Epithelial cell of esophagus (primary cell): Measurements from ENCODE around the gene CCR1.

Experiments used
- DNase-seq: peaks from one replicate; pipeline ENCODE4 v3.0.0; 2010; ENCODE audit warnings: low read depth
- H3K4me3 ChIP-seq: 2 replicates; pipeline ENCODE4 v1.5.1; 2011; ENCODE audit warnings: mild to moderate bottlenecking, low read length, control low read depth
- TF ChIP-seq, protein P1 (sequence below): IDR thresholded peaks from 2 replicates; pipeline ENCODE4 v1.5.1; 2011; ENCODE audit warnings: low read depth, mild to moderate bottlenecking, low read length, control low read depth, inconsistent platforms; ENCODE audit not compliant: insufficient read depth; ENCODE audit errors: missing control alignments

Gene CCR1

DNA sequence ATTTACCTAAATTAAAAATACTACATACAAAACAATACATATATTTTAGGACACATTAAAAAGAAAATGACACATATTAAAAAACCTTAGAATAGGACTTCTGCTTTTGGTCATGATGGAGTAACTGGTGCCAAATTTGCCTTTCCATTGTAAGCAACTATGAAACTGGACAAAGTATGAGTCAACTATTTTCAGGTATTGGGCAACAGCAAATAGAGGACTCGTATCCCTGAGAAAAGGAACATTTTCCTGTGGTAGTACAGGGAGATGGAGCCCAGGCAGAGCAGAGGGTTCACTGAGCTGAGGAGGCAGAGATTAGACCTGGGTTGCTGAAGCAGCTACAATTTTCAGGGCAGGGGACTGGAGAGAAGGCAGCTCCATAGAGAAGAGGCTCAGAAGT is 14.7 kb downstream of the CCR1 start:
- TF ChIP-seq, protein P1, sequence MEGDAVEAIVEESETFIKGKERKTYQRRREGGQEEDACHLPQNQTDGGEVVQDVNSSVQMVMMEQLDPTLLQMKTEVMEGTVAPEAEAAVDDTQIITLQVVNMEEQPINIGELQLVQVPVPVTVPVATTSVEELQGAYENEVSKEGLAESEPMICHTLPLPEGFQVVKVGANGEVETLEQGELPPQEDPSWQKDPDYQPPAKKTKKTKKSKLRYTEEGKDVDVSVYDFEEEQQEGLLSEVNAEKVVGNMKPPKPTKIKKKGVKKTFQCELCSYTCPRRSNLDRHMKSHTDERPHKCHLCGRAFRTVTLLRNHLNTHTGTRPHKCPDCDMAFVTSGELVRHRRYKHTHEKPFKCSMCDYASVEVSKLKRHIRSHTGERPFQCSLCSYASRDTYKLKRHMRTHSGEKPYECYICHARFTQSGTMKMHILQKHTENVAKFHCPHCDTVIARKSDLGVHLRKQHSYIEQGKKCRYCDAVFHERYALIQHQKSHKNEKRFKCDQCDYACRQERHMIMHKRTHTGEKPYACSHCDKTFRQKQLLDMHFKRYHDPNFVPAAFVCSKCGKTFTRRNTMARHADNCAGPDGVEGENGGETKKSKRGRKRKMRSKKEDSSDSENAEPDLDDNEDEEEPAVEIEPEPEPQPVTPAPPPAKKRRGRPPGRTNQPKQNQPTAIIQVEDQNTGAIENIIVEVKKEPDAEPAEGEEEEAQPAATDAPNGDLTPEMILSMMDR, result no peak
- peak; percentile 78 for DNase-seq
- no peak overlapping the region for H3K4me3 ChIP-seq

DNA sequence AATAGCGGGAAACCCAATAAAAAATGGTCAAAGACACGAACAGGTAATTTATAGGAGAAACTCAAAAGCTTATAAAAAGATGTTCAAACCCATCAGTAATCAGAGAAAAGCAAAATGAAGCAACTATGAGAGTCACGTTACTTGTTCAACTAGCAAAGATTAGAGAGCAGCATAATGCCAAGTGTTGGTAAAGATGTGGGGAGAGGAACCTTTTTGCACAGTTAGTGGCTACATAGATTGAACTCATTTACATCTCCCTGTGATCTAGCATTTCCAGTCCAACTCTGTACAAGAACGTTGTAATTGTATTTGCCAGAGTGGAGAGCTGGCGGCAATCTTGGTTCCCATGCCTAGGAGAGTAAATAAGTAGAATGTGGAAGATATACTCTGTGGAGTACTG is 15.2 kb downstream of the CCR1 start:
- TF ChIP-seq, protein P1, result no peak
- H3K4me3 ChIP-seq, result no peak overlapping the region
- DNase-seq, result no peak

DNA sequence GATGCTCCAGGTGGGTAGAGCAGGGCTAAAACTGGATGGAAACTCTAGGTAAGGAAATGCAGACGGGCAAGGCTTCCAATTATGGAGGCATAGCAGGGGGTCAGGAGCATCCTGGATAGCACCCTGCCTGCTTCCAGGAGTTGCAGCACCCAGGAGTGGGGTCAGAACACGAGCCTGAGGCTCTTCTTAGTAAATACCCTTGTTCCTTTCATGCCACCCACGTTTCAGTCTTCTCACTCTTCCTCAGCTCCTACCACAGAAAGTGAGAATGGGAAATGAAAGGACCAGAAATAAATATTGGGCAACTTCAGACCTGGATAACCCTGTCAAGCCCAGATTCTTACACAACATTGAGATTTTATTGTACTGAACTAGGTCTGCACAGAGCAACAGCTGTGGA is 16.4 kb downstream of the CCR1 start:
- DNase-seq, result no peak
- TF ChIP-seq, protein P1, result no peak
- no peak overlapping the region for H3K4me3 ChIP-seq

DNA sequence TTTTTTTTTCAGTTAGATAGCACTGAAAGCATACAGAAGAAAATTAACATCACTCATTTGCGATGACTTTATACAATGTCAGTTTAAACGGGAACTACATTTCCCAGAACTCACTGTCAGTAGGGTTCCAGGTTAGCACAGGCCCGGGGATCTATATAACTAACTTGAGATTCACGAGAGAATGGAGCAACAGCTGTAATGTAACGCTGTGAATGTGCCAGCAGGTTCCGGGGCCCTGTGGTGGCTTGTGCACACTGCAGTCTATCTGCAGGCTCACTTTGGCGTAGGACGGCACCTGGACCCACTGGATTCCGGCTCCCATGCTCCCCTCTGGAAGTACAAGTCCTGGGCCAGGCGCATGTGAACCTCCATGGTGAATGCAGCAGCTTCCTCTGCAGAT is 19.4 kb downstream of the CCR1 start:
- TF ChIP-seq, protein P1, result no peak
- no peak overlapping the region for H3K4me3 ChIP-seq
- DNase-seq, result no peak

DNA sequence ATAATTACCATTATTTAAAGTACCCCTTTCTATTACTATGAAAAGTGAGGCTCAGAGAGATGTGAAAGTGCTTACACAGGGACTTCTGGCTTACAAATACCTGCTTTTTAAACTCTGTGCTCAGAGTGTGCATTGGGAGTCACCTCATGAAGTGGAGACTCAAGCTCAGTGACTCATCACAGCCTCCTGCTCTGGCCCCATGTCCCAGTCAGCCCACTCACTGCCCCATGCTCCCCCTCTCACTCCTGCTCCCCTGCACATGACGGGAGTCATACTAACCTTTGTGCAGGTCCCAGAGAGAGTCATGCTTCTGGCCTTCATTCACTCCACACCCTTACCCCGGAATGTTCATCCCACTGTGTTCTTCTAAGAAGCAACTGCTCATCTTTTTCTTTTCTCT is 20.2 kb downstream of the CCR1 start:
- DNase-seq, result peak; percentile 80
- TF ChIP-seq, protein P1, result no peak
- no peak overlapping the region for H3K4me3 ChIP-seq

DNA sequence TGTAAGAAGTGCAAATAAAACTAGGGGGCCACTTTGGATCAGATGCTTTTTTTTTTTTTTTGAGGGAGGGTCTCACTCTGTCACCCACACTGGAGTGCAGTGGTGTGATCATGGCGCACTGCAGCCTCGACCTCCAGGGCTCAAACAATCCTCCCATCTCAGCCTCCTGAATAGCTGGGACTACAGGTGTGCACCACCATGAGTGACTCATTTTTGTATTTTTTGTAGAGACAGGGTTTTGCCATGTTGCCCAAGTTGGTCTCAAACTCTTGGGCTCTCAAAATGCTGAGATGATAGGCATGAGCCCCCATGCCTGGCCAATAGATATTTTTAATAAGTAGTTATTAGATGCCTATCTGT is 20.8 kb downstream of the CCR1 start:
- H3K4me3 ChIP-seq, result no peak overlapping the region
- TF ChIP-seq, protein P1, result no peak
- no peak for DNase-seq

DNA sequence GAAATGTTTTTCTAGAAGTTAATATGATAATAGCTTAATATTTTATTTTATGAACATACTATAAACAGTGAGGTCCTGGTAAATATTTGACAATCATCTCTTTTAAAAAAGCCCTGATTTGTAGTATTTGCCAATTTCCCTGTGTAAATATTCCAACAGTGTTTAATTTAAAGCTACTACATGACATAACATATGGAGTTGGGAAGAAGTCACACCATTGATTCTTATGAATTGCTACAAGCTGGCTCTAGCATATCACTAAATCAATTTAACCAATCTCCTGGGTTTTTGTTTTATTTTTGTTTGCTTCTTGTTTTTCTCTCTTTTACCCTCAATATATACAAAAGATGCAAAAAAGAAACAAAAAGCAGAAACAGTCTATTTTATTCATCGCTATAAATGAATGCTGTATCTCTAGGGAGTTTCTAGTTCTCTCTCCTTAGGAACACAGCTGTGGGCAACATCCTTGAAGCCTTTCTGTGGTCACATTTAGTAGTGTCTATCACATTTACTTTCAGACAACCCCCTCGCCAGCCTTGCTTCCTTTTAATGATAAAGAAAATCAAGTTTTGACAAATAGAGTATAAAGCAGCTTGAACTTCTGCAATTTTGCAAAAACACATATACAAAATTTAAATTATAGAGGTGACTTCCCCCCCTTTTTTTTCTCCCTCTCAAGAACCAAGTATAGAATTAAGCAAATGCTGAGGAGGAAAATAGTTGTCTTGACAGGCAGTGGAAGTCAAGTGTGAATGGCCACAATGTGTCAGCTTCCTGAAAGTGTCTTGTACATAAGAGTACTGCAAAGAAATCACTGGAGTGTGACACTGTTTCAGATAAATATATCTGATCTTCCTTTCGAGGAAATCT is 21.4 kb downstream of the CCR1 start:
- DNase-seq, result peak; percentile 39
- no peak overlapping the region for H3K4me3 ChIP-seq
- TF ChIP-seq, protein P1, result no peak
